ENCODE data around the gene BCL6B. TPM values are rescaled to one million over a fixed set of nuclear protein-coding genes. Genes with fewer than 3 reads are reported as not detected.

Gene BCL6B
- total and polyA plus RNA-seq, 10 of the 15 experiments (the other 5 are each of a cell fraction or from before 2014, with no cell fraction given): 0.06 to 0.85 (median 0.11) TPM; not detected in 1

- peak; percentile 95 for TF ChIP-seq SMAD5 (IDR thresholded peaks at IDR 0.05; ENCODE audit: low read depth)
- peak; percentile 84 for TF ChIP-seq POLR2A (IDR thresholded peaks at IDR 0.05; ENCODE audit: low read depth, low read length)
- peak; percentile 64; the same call in 1 of the 2 replicates for TF ChIP-seq RB1 (IDR thresholded peaks at IDR 0.05; ENCODE audit: borderline replicate concordance)
- TF ChIP-seq SMARCA5 (IDR thresholded peaks at IDR 0.05): peak; percentile 64; the same call in 1 of the 2 replicates
- 0 out of 2 replicates have a peak, but pooled peaks have one; percentile 22 for TF ChIP-seq TCF12 (IDR thresholded peaks at IDR 0.05; ENCODE audit: low read depth, low read length)
- peak; percentile 72; the same call in 1 of the 2 replicates for TF ChIP-seq ZBED1 (IDR thresholded peaks at IDR 0.05; ENCODE audit: borderline replicate concordance)
- peak; percentile 50; the same call in 1 of the 2 replicates for TF ChIP-seq EED (IDR thresholded peaks at IDR 0.05; ENCODE audit: low read depth)
- peak; percentile 53 for TF ChIP-seq BCL3 (IDR thresholded peaks at IDR 0.05; ENCODE audit: borderline replicate concordance, insufficient read depth, low read depth, low read length, poor library complexity, severe bottlenecking)
- 0 out of 2 replicates have a peak, but pooled peaks have one; percentile 13 for TF ChIP-seq TARDBP (IDR thresholded peaks at IDR 0.05; ENCODE audit: borderline replicate concordance)
- TF ChIP-seq, protein P1, sequence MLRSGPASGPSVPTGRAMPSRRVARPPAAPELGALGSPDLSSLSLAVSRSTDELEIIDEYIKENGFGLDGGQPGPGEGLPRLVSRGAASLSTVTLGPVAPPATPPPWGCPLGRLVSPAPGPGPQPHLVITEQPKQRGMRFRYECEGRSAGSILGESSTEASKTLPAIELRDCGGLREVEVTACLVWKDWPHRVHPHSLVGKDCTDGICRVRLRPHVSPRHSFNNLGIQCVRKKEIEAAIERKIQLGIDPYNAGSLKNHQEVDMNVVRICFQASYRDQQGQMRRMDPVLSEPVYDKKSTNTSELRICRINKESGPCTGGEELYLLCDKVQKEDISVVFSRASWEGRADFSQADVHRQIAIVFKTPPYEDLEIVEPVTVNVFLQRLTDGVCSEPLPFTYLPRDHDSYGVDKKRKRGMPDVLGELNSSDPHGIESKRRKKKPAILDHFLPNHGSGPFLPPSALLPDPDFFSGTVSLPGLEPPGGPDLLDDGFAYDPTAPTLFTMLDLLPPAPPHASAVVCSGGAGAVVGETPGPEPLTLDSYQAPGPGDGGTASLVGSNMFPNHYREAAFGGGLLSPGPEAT (IDR thresholded peaks at IDR 0.05; ENCODE audit: low read depth): peak; percentile 95
- TF ChIP-seq BHLHE40 (IDR thresholded peaks at IDR 0.05; ENCODE audit: borderline replicate concordance in 1 of 2, low read depth in 2 of 2, low read length in 1 of 2): peak; percentile 50 to 85
- TF ChIP-seq NFYB (IDR thresholded peaks at IDR 0.05; ENCODE audit: insufficient read depth, low read depth, low read length): peak; percentile 71; the same call in 1 of the 2 replicates
- no peak for TF ChIP-seq HDAC6 (IDR thresholded peaks at IDR 0.05; ENCODE audit: unreplicated experiment)
- TF ChIP-seq, protein P2, sequence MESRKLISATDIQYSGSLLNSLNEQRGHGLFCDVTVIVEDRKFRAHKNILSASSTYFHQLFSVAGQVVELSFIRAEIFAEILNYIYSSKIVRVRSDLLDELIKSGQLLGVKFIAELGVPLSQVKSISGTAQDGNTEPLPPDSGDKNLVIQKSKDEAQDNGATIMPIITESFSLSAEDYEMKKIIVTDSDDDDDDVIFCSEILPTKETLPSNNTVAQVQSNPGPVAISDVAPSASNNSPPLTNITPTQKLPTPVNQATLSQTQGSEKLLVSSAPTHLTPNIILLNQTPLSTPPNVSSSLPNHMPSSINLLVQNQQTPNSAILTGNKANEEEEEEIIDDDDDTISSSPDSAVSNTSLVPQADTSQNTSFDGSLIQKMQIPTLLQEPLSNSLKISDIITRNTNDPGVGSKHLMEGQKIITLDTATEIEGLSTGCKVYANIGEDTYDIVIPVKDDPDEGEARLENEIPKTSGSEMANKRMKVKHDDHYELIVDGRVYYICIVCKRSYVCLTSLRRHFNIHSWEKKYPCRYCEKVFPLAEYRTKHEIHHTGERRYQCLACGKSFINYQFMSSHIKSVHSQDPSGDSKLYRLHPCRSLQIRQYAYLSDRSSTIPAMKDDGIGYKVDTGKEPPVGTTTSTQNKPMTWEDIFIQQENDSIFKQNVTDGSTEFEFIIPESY (IDR thresholded peaks at IDR 0.05): no peak
- TF ChIP-seq SIN3A (IDR thresholded peaks at IDR 0.05; ENCODE audit: low read depth, low read length): peak; percentile 67; the same call in 1 of the 2 replicates
- TF ChIP-seq NR2C1 (IDR thresholded peaks at IDR 0.05): no peak
- 0 out of 4 replicates have a peak, but pooled peaks of 1 of the 2 experiments have one; percentile 21 for TF ChIP-seq SRF (IDR thresholded peaks at IDR 0.05; ENCODE audit: low read depth in 2 of 2, low read length in 2 of 2)
- TF ChIP-seq WRNIP1 (IDR thresholded peaks at IDR 0.05; ENCODE audit: borderline replicate concordance, low read depth, low read length): no peak
- TF ChIP-seq MEF2A (IDR thresholded peaks at IDR 0.05; ENCODE audit: insufficient read depth, low read depth, low read length): no peak
- peak; percentile 89 for TF ChIP-seq POLR2AphosphoS2 (IDR thresholded peaks at IDR 0.05; ENCODE audit: low read depth, low read length)
- peak; percentile 87 for TF ChIP-seq CREM (IDR thresholded peaks at IDR 0.05; ENCODE audit: low read depth)
- TF ChIP-seq ZSCAN29 (IDR thresholded peaks at IDR 0.05): no peak
- TF ChIP-seq SMAD1 (IDR thresholded peaks at IDR 0.05; ENCODE audit: low read depth, partially characterized antibody): peak; percentile 80
Measured at GRCh38 chr17:7014261-7014994, 8.4 kb upstream of the BCL6B start (continued).

All from GM12878 (cell line).